Mucosa of descending colon (tissue), 3 donors: ENCODE results near the gene F7. TPM values are rescaled to one million over a fixed set of nuclear protein-coding genes. Genes with fewer than 3 reads are reported as not detected.

Experiments
- ATAC-seq: fragments of 200-7000 bp; cut with Tn5 transposase; one replicate; pipeline ENCODE4 v1.9.1; 2020; ENCODE audit warnings: mild to moderate bottlenecking, moderate library complexity
- DNase-seq, 3 donors: peaks; one replicate each; pipeline ENCODE4 v3.0.0-alpha.2; 2020
- H3K36me3 ChIP-seq: fragments of 200-600 bp; one replicate; pipeline ENCODE4 v1.8.0; 2021; ENCODE audit warnings: low read depth, mild to moderate bottlenecking
- H3K4me1 ChIP-seq: fragments of 200-600 bp; one replicate; pipeline ENCODE4 v1.8.0; 2021; ENCODE audit warnings: low read depth, mild to moderate bottlenecking
- H3K4me3 ChIP-seq: fragments of 200-600 bp; one replicate; pipeline ENCODE4 v1.8.0; 2021; ENCODE audit warnings: mild to moderate bottlenecking
- H3K9me3 ChIP-seq: fragments of 200-600 bp; one replicate; pipeline ENCODE4 v1.8.0; 2021; ENCODE audit warnings: mild to moderate bottlenecking
- CTCF ChIP-seq: fragments of 200-600 bp; IDR thresholded peaks from one replicate; pipeline ENCODE4 v1.8.0; 2022; ENCODE audit warnings: antibody characterized with exemption, mild to moderate bottlenecking
- intact Hi-C, 2 donors: fragments of 100-400 bp; cut with DNase I in 1 of 2; cut with micrococcal nuclease in 1 of 2; formaldehyde crosslinking; loops; one replicate each; pipeline versions ENCODE4 v1.11.0 to v1.11.1; 2022; cut with DNase I, micrococcal nuclease
- total RNA-seq, 3 donors: library from RNA; stranded (reverse); fragmentation: NEBNext Ultra II Directional in 2 of 3; extraction: Animal tissue kit (Norgen Biotek cat#: 25700) in 2 of 3; gene quantifications; one replicate each; pipeline versions ENCODE4 v1.2.1 to v1.2.4, GENCODE V29; 2021 to 2023
- donor health status: DM: no; HTN: no; CAD: no; lungs with moderate emphysema.
- donor health status: DM: no; HTN: no; CAD: no.
- donor health status: DM: no; HTN: yes; CAD: no.

Gene F7
- total RNA-seq, 3 donors from 2014 or later: 0.19 TPM; not detected in 2

- ATAC-seq (no peak), DNase-seq (peak in 1 of 3 donors; percentile 7)
- peaks cover 4% of the 10 kb centered on the region for H3K4me1 ChIP-seq
- intact Hi-C loops: no loop called here
- no peaks in the 10 kb centered on the region for H3K36me3 ChIP-seq
- no peaks in the 10 kb centered on the region for H3K9me3 ChIP-seq
- no peak overlapping the region for H3K4me3 ChIP-seq
- TF ChIP-seq CTCF: no peak
Observed at GRCh38 chr13:113125506-113126264, 20.1 kb downstream of the F7 start.

- intact Hi-C loops: no loop called here
- H3K9me3 ChIP-seq: no peaks in the 10 kb centered on the region
- DNase-seq (peak in 1 of 3 donors; percentile 14), ATAC-seq (no peak)
- H3K36me3 ChIP-seq: no peaks in the 10 kb centered on the region
- no peak overlapping the region for H3K4me3 ChIP-seq
- H3K4me1 ChIP-seq: peaks cover 4% of the 10 kb centered on the region
- no peak for TF ChIP-seq CTCF
Observed at GRCh38 chr13:113126265-113127150, 20.9 kb downstream of the F7 start.

GRCh38 chr13:113129480-113129879 lies 23.9 kb downstream of the F7 start:
- no peak overlapping the region for H3K4me3 ChIP-seq
- H3K4me1 ChIP-seq: no peaks in the 10 kb centered on the region
- no peak for TF ChIP-seq CTCF
- intact Hi-C loops: no loop called here
- DNase-seq (peak in 1 of 3 donors; percentile 17), ATAC-seq (no peak)
- H3K9me3 ChIP-seq: no peaks in the 10 kb centered on the region
- no peaks in the 10 kb centered on the region for H3K36me3 ChIP-seq

GRCh38 chr13:113129921-113130750 lies 24.5 kb downstream of the F7 start:
- H3K36me3 ChIP-seq: no peaks in the 10 kb centered on the region
- no peak for ATAC-seq
- intact Hi-C loops: no loop called here
- H3K9me3 ChIP-seq: no peaks in the 10 kb centered on the region
- no peak for TF ChIP-seq CTCF
- H3K4me3 ChIP-seq: no peak overlapping the region
- no peaks in the 10 kb centered on the region for H3K4me1 ChIP-seq
- DNase-seq: peak in 2 of 3 donors; percentile 26 to 40

- no peaks in the 10 kb centered on the region for H3K4me1 ChIP-seq
- DNase-seq: no peak
- H3K36me3 ChIP-seq: no peaks in the 10 kb centered on the region
- no peak for TF ChIP-seq CTCF
- H3K4me3 ChIP-seq: no peak overlapping the region
- H3K9me3 ChIP-seq: no peaks in the 10 kb centered on the region
- ATAC-seq: no peak
- intact Hi-C loops: no loop called here
Observed at GRCh38 chr13:113135281-113135760, 29.7 kb downstream of the F7 start.
